ENCODE results near the gene SCYL2.

Gene SCYL2

DNA sequence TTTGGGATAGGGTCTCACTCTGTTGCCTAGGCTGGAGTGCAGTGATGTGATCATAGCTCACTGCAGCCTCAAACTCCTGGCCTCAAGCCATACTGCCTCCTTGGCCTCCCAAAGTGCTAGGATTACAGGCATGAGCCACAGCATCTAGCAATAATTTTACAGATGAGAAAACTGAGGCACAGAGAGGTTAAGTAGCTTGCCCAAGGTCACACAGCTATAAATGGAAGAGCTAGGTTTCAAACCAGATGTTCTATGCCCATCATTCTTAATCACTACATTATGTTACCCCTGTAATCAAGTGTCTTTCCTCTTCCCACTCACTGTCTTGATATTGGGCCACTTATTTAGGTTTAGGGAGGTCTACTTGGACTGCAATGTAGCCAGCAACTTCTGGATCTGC is 93.5 kb downstream of the SCYL2 start:
- no peaks in the 10 kb centered on the region for H3K36me3 ChIP-seq
- intact Hi-C loops (cut with DNase I; ENCODE audit: low total_unique reads), result no loop called here
- H3K9me3 ChIP-seq, result no peaks in the 10 kb centered on the region
- no peak overlapping the region for H3K4me3 ChIP-seq
- H3K27ac ChIP-seq, result no peak overlapping the region
- peaks cover 0 to 12% of the 10 kb centered on the region in 2 donors for H3K27me3 ChIP-seq
- TF ChIP-seq, protein P1, sequence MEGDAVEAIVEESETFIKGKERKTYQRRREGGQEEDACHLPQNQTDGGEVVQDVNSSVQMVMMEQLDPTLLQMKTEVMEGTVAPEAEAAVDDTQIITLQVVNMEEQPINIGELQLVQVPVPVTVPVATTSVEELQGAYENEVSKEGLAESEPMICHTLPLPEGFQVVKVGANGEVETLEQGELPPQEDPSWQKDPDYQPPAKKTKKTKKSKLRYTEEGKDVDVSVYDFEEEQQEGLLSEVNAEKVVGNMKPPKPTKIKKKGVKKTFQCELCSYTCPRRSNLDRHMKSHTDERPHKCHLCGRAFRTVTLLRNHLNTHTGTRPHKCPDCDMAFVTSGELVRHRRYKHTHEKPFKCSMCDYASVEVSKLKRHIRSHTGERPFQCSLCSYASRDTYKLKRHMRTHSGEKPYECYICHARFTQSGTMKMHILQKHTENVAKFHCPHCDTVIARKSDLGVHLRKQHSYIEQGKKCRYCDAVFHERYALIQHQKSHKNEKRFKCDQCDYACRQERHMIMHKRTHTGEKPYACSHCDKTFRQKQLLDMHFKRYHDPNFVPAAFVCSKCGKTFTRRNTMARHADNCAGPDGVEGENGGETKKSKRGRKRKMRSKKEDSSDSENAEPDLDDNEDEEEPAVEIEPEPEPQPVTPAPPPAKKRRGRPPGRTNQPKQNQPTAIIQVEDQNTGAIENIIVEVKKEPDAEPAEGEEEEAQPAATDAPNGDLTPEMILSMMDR (IDR thresholded peaks at IDR 0.05), result no peak
- no peaks in the 10 kb centered on the region for H3K4me1 ChIP-seq
- DNase-seq, result no peak

DNA sequence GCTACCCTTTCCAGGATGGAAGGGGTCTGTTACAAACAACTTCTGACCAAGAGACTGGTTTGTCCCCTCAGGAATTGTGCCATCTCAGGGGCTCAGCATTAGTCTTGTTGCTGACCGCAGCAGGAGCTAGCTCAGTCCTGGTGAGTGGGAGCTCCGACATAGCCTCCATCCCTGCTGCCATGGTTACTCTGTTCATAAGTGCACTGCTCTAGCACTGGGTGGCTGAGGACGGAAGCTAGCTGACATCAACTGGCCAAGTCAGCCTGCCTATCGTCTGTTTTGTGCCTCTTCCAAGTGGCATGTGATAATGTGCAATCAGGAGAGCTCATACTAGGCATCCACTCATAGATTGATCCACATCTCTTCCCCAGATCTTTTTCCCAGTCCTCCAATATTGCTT is 97.3 kb downstream of the SCYL2 start:
- intact Hi-C loops (cut with DNase I; ENCODE audit: low total_unique reads), result no loop called here
- Histone ChIP-seq H3K27me3 (peaks cover 0 to 7% of the 10 kb centered on the region in 2 donors), H3K9me3 (no peaks in the 10 kb centered on the region), H3K36me3 (no peaks in the 10 kb centered on the region), H3K4me1 (no peaks in the 10 kb centered on the region), H3K27ac (no peak overlapping the region), H3K4me3 (no peak overlapping the region)
- TF ChIP-seq, protein P1 (IDR thresholded peaks at IDR 0.05), result no peak
- no peak for DNase-seq

DNA sequence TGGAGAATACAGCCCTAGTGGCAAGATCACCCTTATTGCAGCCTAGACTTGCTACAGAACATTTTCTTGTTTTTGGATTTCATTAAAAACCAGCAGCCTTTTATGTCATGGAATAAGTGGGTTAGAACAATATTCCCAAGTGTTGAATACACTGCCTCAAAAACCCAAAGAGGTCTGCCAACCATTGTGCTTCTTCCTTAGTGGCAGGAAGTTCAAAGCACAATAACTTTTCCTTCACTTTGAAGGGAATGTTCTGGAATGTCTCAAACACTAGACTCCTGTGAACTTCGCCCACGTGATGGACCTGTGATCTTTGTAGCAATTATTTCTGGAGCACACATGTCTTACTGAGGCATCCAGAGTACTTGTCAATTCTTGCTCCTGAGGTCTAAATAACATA is 98.4 kb downstream of the SCYL2 start:
- Histone ChIP-seq H3K4me1 (no peaks in the 10 kb centered on the region), H3K27ac (no peak overlapping the region), H3K9me3 (no peaks in the 10 kb centered on the region), H3K4me3 (no peak overlapping the region), H3K36me3 (no peaks in the 10 kb centered on the region), H3K27me3 (peaks cover 0 to 7% of the 10 kb centered on the region in 2 donors)
- intact Hi-C loops (cut with DNase I; ENCODE audit: low total_unique reads), result no loop called here
- DNase-seq, result no peak
- TF ChIP-seq, protein P1 (IDR thresholded peaks at IDR 0.05), result no peak

DNA sequence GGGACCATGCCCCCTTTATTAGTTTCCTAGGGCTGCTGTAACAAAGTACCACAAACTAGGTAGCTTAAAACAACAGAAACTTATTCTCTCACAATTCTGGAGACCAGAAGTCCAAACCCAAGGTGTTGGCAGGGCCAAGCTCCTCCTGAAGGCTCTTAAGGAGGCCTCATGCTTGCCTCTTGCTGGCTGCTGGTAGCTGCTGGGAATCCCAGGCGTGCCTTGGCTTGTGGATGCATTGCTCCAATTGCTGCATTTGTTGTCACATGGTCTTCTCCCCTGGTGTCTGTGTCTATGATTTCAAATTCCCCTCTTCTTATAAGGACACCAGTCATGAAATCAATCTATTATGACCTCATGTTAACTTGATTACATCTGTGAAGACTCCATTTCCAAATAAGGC is 101.1 kb downstream of the SCYL2 start:
- H3K36me3 ChIP-seq, result no peaks in the 10 kb centered on the region
- TF ChIP-seq, protein P1 (IDR thresholded peaks at IDR 0.05), result no peak
- intact Hi-C loops (cut with DNase I; ENCODE audit: low total_unique reads), result no loop called here
- H3K27me3 ChIP-seq, result no peaks in the 10 kb centered on the region
- H3K4me3 ChIP-seq, result no peak overlapping the region
- no peaks in the 10 kb centered on the region for H3K9me3 ChIP-seq
- H3K27ac ChIP-seq, result no peak overlapping the region
- H3K4me1 ChIP-seq, result no peaks in the 10 kb centered on the region
- no peak for DNase-seq

DNA sequence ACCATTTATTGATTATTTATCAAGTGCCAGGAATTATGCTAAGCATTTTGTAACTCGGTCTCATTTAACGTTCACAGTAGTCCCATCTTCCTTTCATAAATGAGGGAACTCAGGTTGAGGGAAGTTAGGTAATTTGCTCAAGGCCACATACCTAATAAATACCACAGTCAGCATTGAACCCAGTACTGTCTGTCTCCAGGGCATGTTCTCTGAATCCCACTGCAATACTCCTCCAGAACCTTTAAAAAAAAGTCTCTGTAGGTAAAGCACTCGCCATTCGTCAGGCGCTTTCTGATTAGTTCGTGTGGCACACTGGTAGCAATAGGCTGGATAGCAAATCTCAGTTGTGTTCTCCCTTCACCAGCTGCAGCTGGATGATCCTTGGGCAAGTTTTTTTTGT is 104.2 kb downstream of the SCYL2 start:
- Histone ChIP-seq H3K4me1 (no peaks in the 10 kb centered on the region), H3K9me3 (no peaks in the 10 kb centered on the region), H3K27ac (no peak overlapping the region), H3K36me3 (no peaks in the 10 kb centered on the region), H3K4me3 (no peak overlapping the region), H3K27me3 (no peaks in the 10 kb centered on the region)
- TF ChIP-seq, protein P1 (IDR thresholded peaks at IDR 0.05), result no peak
- intact Hi-C loops (cut with DNase I; ENCODE audit: low total_unique reads), result no loop called here
- DNase-seq, result no peak
